Superior temporal gyrus (tissue), 1 donor: ENCODE measurements around the gene GSC.
"Not testable (repeated sequence)": the region's sequence is repeated elsewhere in the genome, so short reads cannot be mapped to it uniquely, and the experiment has no call there.

Experiments used
- DNase-seq: peaks from one replicate; pipeline ENCODE4 v3.0.0-alpha.2; 2016; ENCODE audit errors: extremely low spot score

The GSC gene

DNA sequence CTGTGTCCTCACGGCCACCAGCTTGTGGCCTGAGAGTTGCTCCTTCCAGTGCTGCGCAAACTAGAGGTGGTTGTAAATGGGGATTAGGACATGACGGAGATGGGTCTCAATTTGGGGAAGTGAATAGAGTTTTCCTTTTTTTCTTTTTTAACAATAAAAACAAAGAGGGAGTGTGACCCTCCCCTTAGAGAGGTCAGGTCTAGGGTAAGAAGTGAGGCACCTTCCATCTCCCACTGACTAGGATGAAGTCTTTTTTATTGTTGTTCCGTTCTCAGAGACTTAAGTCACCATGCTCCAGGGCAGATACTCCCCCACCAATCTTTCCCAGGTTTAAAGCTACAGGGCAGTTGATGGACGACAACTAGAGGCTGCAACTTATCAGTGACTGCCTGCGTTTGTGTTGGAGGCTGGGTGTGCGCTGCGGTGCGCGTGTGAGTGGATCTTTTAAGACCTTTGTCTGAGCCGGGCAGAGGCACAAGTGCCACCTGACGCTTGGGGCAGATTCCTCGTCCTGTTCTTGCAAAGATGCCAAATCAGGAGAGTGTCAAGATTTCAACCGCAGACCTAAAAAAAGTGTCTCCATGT lies 2.1 kb upstream of the GSC start:
- DNase-seq, result no peak

DNA sequence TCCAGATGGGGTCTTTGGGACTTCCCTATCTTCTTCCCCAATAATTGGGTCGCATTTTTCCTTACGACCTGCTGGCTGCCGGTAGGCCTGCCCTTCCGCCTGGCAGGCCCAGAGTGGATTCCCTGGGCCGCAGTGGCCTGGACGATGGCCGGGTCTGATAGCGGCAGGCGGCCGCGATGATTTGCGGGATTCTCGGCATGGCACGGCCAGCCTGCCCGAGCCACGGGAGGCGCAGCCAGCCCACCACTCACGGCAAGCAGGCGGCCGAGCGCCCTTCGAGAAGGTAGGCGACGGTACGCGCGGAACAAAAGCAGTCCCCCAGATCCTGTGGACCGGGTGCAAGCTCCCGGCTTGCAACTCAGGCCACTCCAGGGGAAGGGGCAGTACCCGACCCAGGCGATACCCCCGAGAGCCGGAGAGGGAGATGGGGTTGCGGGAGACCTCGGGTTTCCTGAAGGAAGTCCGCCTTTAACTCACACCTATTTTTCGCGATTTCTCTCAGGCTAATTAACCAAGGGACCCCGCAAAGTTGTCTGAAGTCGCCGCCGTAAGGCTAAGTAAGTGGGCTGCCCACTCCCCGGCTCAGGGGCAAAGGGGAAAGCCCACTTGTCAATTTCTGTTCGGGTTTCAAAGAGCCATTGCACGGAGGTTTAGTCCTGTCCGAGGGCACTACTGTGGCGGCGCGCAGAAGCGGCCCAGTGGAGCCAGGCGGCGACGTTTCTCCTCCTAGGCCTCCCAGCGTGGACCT lies 1.4 kb upstream of the GSC start:
- no peak for DNase-seq

DNA sequence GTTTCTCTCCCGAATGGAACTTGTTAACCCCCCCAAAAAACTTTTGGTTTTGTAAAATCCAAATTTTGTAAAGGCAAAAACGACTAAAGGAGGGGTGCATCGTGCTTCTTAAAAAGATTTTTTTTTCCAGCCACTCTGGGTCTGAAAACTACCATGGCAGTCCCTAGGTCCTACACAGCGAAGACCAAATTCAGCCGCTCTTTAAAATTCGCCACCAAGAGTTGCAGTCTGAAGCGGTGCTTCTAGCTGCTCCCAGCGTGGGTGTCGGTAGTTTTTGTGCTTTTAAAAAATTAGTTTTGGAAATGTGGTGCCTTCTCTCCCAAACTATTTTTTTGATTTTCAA lies 873 bp upstream of the GSC start:
- DNase-seq, result no peak

GRCh38 chr14:94770251-94770749 lies 387 bp upstream of the GSC start:
- DNase-seq, result no peak

DNA sequence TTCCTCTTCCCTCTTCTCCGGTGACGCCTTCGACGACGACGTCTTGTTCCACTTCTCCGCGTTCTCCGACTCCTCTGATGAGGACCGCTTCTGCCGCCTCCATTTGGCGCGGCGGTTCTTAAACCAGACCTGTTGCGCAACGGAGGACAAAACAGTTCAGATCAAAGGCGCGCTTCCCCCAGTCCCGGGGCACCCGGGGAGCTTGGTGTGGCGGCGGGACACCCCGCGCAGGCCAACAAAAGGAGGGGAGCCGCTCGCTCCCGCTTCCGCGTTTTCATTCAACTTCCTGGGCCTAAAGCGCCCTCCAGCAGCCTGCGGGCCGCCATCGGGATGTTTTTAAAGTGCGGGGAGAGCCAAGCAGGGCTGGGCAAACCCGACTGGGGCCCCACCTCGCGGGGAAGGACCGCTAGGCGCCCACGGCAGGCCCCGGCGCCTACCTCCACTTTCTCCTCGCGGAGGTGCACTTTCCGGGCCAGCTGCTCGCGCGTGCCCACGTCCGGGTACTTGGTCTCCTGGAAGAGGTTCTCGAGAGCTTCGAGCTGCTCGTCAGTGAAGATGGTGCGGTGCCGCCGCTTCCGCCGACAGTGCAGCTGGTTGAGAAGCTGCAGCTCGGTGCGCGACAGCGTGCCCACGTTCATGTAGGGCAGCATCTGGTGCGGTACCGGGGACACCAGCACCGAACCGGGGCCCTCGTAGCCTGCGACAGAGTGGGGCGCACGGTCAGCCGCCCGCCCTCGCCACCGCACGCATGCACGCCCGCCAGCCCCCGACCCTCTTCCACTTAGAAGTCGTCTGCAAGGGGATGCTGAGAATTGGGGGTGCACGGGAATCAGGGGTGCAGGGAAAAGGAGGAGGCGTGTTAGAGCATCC lies 1.2 kb downstream of the GSC start:
- no peak for DNase-seq

GRCh38 chr14:94768141-94768520 lies 1.8 kb downstream of the GSC start:
- DNase-seq, result no peak

GRCh38 chr14:94767321-94767878 lies 2.5 kb downstream of the GSC start:
- no peak for DNase-seq

DNA sequence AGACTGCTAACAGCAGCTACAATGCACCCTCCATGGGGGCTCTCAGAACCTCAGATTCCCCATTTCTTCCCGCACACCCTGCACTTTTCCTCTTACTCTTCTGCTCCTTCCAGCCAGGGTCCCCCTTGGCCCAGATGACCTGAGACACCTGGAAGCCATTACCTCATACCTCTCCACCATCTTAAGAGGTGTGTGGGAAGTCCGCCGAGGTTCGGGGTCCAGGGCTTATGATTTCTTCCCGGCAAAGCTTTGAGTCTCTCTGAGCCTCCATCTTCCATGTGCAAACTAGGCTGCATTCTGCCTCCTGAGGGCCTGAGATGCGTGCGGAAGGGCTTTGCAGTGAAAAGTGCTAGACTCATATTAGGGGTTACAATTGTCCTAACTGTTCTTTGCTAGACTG lies 5.3 kb downstream of the GSC start:
- no peak for DNase-seq

- DNase-seq, result no peak
Observed at GRCh38 chr14:94762431-94762830, 7.5 kb downstream of the GSC start.

GRCh38 chr14:94761997-94762377 lies 7.9 kb downstream of the GSC start:
- no peak for DNase-seq

DNA sequence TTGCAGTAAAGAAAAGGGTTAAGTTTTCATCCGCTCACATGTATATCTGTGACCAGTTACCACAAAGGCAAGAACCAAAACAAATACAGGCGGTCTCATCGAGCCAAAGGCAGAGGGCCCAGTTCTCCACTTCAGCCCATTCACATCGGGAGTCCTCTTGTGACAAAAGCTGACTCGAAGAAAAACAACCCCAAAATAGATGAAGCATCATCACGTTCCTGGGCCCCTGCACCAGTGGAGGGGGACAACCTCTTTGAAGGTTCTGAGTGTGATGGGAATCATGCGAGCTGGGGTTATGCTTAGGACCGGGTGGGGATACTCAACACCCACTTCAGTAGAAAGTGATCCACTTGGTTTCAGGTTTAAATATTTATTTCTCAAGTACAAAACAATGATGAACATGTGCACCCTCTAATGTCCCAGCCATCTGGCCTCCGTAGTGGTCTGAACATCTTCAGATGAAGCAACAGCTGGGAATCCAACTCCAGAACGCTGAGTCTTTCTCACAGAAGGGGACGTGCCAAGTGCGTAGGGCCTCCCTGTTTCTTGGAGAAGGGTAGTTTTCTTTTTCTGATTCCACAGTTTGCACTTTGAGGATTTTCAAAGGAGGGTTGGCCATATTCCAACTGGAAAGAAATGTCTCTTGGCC lies 8.4 kb downstream of the GSC start:
- DNase-seq, result no peak

DNA sequence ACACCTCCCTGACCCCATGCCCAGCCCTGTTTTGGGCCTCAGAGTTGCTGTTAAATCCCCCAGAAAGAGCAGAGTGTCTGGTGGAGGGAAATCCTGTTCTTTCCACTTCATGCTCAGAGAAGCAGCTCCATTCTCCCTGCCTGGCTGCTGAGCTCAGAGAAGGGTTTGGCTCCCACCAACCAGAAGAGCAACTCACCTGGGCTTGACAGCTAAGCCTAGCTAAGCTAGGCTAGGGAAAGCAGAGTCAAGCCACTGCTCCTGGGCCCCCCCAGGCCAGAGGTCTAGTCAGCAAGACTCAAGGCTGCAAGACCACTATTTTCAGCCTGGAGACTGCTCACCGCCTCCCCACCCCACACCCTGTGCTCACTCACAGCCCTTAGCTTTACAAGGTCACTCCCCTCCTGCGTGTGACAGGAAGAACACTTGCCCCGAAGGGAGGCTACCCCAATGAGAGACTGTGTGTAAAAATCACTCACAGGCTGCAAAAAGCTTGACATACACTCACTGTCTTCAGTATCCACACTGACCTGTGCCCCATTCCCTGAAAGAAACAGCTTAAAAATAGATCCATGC lies 13.5 kb downstream of the GSC start:
- DNase-seq, result no peak

- DNase-seq, result no peak
Observed at GRCh38 chr14:94754391-94754942, 15.4 kb downstream of the GSC start.

DNA sequence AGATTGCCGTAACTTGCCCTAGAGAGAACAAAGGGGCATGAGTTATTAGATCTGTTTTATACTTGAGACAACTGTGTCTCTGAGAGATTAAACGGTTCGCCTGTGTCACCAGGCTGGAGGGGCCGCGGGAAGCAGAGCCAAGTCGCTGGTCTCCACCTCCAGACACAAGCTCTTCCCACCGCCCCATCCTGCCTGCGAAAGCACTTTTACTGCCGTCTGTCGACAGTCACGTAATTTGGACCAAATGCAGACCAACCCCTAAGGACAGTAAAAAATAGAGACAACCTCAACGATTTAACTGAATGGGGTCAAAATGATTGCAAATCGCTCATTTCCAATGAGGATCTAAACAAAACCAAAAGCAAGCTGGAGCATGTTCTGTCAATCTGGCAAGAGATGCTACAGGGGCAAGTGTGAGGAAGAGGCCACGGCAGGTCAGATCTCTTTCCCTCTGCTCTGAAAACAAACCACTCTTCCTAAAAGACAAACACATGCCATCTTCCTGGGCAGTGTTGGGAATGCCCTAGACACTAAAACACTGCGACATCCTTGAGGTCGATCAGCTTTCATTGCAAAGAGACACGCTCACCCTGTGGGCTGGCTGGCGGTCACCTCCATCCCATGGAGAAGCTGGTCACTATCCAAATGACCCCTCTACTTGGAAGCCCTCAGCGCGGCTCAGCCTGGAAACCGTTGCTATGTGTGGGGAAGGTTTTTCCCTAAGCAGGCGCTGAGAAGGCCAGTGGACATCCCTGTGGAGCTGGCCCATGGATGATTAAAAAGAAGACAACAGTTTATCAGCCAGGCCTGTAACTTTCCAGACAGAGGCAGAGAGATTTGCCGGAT lies 17.1 kb downstream of the GSC start:
- no peak for DNase-seq

- no peak for DNase-seq
Observed at GRCh38 chr14:94751956-94752355, 18.0 kb downstream of the GSC start.

- no peak for DNase-seq
Observed at GRCh38 chr14:94751321-94751720, 18.6 kb downstream of the GSC start.

GRCh38 chr14:94750371-94750770 lies 19.5 kb downstream of the GSC start:
- DNase-seq, result no peak

GRCh38 chr14:94748667-94749347 lies 21.1 kb downstream of the GSC start:
- peak; percentile 22 for DNase-seq

GRCh38 chr14:94747739-94748138 lies 22.2 kb downstream of the GSC start:
- no peak for DNase-seq

- not testable (repeated sequence) for DNase-seq
Observed at GRCh38 chr14:94747153-94747552, 22.8 kb downstream of the GSC start.
